ENCODE results near the gene MMP7. TPM values are rescaled to one million over a fixed set of nuclear protein-coding genes. Genes with fewer than 3 reads are reported as not detected.
"Not testable (repeated sequence)": the region's sequence is repeated elsewhere in the genome, so short reads cannot be mapped to it uniquely, and the experiment has no call there.

MMP7 gene
- total and polyA plus RNA-seq, 2 donors (not counting 3 experiments of a cell fraction or from before 2014, with no cell fraction given): 0.65 TPM; not detected in 1

GRCh38 chr11:102510439-102511135, 20.0 kb downstream of the MMP7 start:
- no TSS peak for BruUV-seq (replicated peaks)
- dilution Hi-C loops (cut with MboI; ENCODE audit: extremely low pct_ligation_motif_present, low sequenced_read_pairs): no loop called here

GRCh38 chr11:102502831-102503230, 27.7 kb downstream of the MMP7 start:
- H3K27ac ChIP-seq (ENCODE audit: insufficient read depth, low read depth, low read length); H3K4me3 ChIP-seq (replicated peaks in 1 of 3; ENCODE audit: insufficient read depth in 1 of 3, low read depth in 1 of 3, low read length in 3 of 3); H3K27me3 ChIP-seq (ENCODE audit: control insufficient read depth in 2 of 2, insufficient read depth in 2 of 2, low read length in 2 of 2); H3K79me2 ChIP-seq (ENCODE audit: control insufficient read depth, insufficient read depth, low read length); H3K9me1 ChIP-seq (replicated peaks; ENCODE audit: control insufficient read depth, extremely low read depth, insufficient read depth, low read length); H3K9me3 ChIP-seq (replicated peaks; ENCODE audit: control insufficient read depth, insufficient read depth, low read length); CTCF ChIA-PET; H3K4me1 ChIP-seq (ENCODE audit: control insufficient read depth, extremely low read depth, insufficient read depth, low read length); H3K36me3 ChIP-seq (ENCODE audit: control insufficient read depth in 2 of 2, extremely low read depth in 1 of 2, insufficient read depth in 2 of 2, low read length in 2 of 2); POLR2A ChIA-PET; intact Hi-C loops (cut with micrococcal nuclease); H3K4me2 ChIP-seq (ENCODE audit: insufficient read depth, low read length); dilution Hi-C loops (cut with MboI; ENCODE audit: extremely low pct_ligation_motif_present, low sequenced_read_pairs); BruUV-seq (replicated peaks); DNase-seq (ENCODE audit: low read depth, low spot score); H3K9ac ChIP-seq (replicated peaks; ENCODE audit: extremely low read depth, insufficient read depth, low read length); H4K20me1 ChIP-seq (replicated peaks; ENCODE audit: control insufficient read depth, extremely low read depth, insufficient read depth, low read length); FAIRE-seq; H2AFZ ChIP-seq (ENCODE audit: low read depth, low read length): not testable (repeated sequence)

More at GRCh38 chr11:102510439-102511135, 20.0 kb downstream of the MMP7 start:
- no peaks in the 10 kb centered on the region for H3K36me3 ChIP-seq (ENCODE audit: control insufficient read depth in 2 of 2, extremely low read depth in 1 of 2, insufficient read depth in 2 of 2, low read length in 2 of 2)
- H4K20me1 ChIP-seq (replicated peaks; ENCODE audit: control insufficient read depth, extremely low read depth, insufficient read depth, low read length): no peaks in the 10 kb centered on the region
- H3K9me3 ChIP-seq (replicated peaks; ENCODE audit: control insufficient read depth, insufficient read depth, low read length): no peaks in the 10 kb centered on the region
- H3K79me2 ChIP-seq (ENCODE audit: control insufficient read depth, insufficient read depth, low read length): no peaks in the 10 kb centered on the region
- no peak overlapping the region for H2AFZ ChIP-seq (ENCODE audit: low read depth, low read length)
- intact Hi-C loops (cut with micrococcal nuclease): no loop called here
- POLR2A ChIA-PET: no interaction called here
- DNase-seq (ENCODE audit: low read depth, low spot score) (no peak), FAIRE-seq (no peak)
- H3K27ac ChIP-seq (ENCODE audit: insufficient read depth, low read depth, low read length): no peak overlapping the region
- CTCF ChIA-PET: interaction anchor here (1.3 to 1.6 kb wide), 3 partner anchors 13 to 169 kb away, joined by 3 to 5 read pairs (median 4); no protein-coding TSS in a partner anchor
- H3K4me2 ChIP-seq (ENCODE audit: insufficient read depth, low read length): no peak overlapping the region
- H3K9me1 ChIP-seq (replicated peaks; ENCODE audit: control insufficient read depth, extremely low read depth, insufficient read depth, low read length): no peaks in the 10 kb centered on the region
- no peak overlapping the region for H3K4me3 ChIP-seq (replicated peaks in 1 of 3; ENCODE audit: insufficient read depth in 1 of 3, low read depth in 1 of 3, low read length in 3 of 3)
- no peaks in the 10 kb centered on the region for H3K4me1 ChIP-seq (ENCODE audit: control insufficient read depth, extremely low read depth, insufficient read depth, low read length)
- H3K9ac ChIP-seq (replicated peaks; ENCODE audit: extremely low read depth, insufficient read depth, low read length): no peak overlapping the region
- peaks cover 0 to 6% of the 10 kb centered on the region in 2 experiments for H3K27me3 ChIP-seq (ENCODE audit: control insufficient read depth in 2 of 2, insufficient read depth in 2 of 2, low read length in 2 of 2)
- TF ChIP-seq MAX (IDR thresholded peaks at IDR 0.05; ENCODE audit: insufficient read depth, insufficient read length) (no peak), CTCF (IDR thresholded peaks at IDR 0.05; ENCODE audit: extremely low read depth in 1 of 2, insufficient read depth in 1 of 2, low read depth in 1 of 2, low read length in 2 of 2) (no peak), POLR2AphosphoS5 (IDR thresholded peaks at IDR 0.05; ENCODE audit: insufficient read depth, low read depth, low read length) (no peak), EZH2 (IDR thresholded peaks at IDR 0.05; ENCODE audit: borderline replicate concordance, low read depth, low read length, severe bottlenecking) (no peak), FOS (IDR thresholded peaks at IDR 0.05; ENCODE audit: borderline replicate concordance, insufficient read depth, low read length) (no peak), JUN (IDR thresholded peaks at IDR 0.05; ENCODE audit: borderline replicate concordance, insufficient read depth, insufficient read length, low read depth) (no peak), POLR2A (IDR thresholded peaks at IDR 0.05; ENCODE audit: low read depth, low read length) (no peak), GATA2 (IDR thresholded peaks at IDR 0.05; ENCODE audit: insufficient read depth, insufficient read length, low read depth, low read length) (no peak), MYC (IDR thresholded peaks at IDR 0.05; ENCODE audit: low read depth, low read length) (no peak)
